GM19452 (cell line): ENCODE results near the gene FNDC5.

Experiments used
- ATAC-seq: cut with Tn5 transposase; IDR thresholded peaks from one replicate; pipeline ENCODE4 v1.9.1; 2021; ENCODE audit not compliant: unreplicated experiment

The FNDC5 gene

DNA sequence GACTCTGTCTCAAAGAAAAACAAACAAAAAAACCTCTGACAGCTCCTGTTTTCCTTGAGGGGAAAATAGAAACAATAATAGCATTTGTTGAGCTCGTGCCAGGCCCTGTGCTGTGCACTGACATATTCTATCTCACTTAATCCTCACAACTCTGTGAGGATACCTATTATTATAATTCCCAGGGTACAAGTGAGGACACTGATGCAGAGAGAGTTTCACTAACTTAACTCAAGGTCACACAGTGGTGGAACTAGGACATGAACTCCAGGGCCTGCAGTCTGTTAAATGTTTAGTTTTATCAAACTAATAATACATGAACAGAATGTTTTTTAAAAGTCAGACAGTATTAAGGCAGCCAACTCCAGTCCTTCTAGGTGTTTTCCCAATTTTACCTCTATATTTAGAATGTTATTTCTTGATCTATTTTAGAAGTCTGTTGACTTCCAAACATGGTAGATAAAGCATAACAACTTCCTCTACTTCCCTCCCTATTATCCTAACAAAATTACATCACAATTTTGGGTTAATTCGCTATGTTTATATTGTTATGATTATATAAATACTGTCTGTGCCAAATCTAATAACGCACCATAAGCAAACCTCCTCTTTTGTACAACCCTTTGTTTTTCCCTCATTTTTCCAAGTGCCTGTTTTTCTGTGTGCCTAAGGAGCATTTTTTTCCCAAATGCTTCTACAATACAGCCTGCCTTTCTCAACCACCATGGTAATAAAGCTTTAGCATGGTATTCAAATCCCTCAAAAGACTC, 4.9 kb downstream of the FNDC5 start:
- ATAC-seq: no peak

DNA sequence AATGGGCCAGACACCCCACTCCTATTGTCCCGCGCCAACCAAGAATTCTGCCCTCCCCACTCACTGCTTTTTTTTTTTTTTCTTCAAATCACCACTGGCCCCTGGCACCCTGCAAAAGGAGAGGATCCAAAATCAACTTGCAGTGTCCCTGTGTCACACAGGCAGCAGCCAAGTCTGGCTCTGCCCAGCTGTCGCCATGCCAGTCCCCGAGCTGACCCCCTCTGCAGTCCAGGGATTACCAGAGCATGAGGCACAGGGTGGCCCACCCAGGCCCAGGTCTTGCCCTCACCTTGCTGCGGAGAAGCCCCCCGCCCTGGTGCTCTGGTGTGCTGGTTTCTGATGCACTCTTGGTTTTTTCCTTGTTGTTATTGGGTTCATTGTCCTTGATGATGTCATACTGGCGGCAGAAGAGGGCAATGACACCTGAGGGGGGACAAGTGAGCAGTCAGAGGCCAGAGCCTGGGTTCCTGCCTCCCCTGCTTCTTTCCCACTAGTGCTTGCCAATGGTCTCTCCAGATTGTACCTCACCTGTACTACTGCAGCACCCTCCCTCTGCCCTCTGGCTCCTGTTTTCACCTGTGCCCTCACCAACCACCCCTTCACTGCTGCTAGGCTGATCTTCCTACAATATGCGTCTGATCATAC, 6.2 kb downstream of the FNDC5 start:
- no peak for ATAC-seq

DNA sequence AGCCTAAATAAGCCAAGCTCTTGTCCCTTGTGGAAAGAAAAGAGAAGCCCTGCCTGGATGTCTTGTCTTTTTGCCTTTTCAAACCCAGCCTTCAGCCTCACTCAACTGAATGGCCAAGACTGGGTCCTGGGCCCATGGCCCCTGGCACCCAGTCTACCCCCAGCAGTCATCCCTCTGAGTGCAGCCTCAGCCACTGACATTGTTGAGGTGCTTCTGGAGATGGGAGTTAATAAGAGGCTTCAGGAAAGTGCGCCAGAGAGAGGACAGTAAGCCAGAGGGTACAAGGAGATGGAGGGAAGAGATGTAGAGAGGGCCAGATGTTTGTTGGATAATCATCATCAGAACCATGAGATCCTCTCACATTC, 6.8 kb downstream of the FNDC5 start:
- no peak for ATAC-seq

DNA sequence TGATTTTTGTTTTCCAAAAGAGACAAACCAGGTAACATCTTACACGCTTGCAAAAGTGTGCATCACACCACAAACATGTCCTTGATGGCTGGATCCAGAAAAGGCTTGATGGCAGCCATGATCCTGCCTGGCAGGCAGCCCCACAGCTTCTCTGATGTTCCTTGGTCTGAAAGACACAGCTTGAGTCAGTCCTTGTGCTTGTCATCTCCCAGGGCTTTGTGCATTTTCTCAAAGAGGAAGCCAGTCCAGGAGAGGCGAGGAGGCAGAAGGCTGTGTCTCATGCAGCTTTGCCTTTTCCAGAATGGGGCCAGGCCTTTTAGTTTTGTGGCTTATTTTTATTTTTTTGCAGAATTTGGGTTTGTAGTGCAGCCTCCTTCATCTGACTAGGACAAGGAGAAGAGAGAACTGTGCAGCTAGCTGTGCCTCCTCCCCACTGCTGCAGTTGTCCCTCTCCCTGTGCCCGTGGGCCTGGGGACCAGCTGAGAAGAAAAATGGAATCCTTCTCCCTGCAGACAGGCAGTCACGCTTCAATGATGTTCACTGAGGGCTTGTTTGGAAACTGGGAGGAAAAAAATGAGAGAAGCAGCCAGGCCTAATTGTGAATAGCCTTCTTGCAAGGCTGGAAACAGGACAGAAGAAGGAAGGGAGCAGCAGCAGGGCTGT, 7.4 kb downstream of the FNDC5 start:
- no peak for ATAC-seq

DNA sequence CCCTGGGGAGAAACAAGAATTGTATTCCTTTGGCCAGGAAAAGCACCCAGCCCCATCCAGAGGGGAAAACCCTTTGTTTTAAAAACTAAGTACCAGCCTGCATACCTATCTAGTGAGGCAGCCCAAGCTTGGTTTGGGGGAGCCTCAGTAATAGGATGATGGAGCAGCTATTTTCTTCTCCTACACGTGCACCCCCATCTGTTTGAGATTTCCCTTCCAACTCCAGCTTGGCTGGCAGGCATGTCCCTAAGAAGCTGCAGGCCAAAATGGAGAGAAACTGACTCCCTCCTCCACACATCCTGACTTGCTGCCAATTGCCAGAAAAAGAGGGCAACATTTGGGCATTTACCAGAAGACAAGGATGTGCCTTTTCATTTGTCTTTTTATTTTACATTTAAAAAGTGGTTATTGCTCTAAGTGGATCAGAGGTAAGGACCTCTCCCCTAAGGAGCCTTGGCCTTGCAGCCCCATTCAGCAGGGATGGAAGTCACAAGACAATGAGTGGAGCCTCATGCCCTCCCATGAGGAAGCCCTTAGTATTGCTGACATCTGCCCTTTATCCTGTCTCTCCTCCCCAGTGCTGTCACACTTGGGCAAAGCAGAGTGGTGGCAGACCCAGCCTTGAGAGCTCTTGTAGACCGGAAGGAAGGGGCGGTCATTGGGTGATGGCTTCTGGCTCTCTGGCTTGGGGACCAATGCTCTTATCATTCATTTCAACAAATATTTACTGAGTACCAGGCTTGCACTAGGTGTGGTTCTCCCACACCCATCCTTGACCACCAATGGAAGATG, 8.6 kb downstream of the FNDC5 start:
- ATAC-seq: no peak

DNA sequence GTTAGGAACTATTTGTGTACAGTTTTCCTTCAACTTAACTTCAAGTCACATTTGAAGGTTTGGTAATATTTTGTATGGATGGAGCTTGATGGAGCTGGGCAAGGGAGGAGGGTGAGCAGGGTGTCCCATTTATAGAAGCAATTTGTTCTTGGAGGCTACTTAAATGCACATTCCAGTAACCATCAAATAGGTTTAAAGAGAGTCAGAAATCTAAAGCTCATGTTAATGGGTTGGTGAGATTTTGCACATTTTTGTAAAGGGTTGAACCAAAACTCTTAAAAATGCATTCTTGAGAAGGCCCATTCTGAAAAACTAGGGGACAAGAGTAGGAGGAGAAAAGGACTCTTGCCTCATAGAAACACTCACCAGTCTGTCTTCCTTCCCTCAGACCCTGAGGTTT, 10.1 kb downstream of the FNDC5 start:
- ATAC-seq: no peak

DNA sequence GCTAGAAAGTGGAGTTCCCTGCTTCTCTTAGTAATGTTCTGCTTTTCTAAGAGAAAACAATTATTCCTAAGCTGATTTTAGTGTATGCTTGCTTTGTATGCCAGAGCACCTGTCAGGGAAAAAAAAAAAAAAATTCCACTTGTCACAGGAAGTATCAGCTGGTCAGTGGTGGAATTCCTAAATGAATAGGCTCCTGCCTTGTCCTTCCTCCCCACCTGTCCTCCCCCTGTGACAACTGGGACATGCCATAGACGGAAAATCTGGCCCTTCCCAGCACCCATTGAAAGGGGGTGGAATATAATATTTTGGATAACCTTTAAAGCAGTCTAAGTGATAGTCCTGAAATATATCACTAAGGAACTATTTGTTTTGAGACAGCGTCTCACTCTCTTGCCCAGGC, 10.8 kb downstream of the FNDC5 start:
- ATAC-seq: no peak

DNA sequence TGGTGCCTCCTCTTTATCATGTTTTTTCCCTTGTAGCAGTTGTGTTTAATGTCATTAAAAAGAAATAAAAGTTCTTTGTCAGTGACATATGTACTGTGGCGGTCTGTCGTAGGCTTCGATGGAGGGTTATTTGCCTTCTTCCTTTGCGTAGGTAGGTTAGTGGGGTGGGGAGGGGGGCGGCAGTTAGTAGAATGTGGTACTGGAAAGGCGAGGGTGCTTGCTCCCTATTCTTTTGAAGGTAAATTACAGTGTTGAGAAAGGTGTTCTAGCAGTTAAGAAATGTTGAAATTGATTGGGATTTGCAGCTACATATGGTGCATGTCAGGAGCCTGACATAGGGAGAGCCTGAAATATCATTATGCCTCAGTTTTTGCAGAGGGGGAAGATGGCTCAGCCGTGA, 11.9 kb downstream of the FNDC5 start:
- ATAC-seq: no peak

DNA sequence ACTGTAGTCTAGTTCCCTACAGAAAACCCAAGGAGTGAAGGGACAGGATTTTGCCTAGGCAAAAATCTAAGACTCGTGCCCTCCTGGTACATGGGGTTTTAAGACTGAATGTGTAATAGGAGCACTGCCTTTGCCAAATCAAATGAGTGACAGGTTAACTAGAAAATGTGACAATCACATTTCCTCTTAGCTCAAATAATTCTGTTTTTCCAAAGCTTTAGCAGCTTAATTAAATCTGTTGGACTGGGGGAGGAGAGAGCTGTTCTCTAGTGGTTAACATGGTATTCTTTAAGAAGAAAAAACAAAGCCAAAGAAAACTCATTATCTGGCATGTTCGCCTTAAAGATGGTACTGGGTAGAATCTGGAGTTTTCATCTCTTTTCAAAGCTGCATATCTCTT, 12.6 kb downstream of the FNDC5 start:
- no peak for ATAC-seq

DNA sequence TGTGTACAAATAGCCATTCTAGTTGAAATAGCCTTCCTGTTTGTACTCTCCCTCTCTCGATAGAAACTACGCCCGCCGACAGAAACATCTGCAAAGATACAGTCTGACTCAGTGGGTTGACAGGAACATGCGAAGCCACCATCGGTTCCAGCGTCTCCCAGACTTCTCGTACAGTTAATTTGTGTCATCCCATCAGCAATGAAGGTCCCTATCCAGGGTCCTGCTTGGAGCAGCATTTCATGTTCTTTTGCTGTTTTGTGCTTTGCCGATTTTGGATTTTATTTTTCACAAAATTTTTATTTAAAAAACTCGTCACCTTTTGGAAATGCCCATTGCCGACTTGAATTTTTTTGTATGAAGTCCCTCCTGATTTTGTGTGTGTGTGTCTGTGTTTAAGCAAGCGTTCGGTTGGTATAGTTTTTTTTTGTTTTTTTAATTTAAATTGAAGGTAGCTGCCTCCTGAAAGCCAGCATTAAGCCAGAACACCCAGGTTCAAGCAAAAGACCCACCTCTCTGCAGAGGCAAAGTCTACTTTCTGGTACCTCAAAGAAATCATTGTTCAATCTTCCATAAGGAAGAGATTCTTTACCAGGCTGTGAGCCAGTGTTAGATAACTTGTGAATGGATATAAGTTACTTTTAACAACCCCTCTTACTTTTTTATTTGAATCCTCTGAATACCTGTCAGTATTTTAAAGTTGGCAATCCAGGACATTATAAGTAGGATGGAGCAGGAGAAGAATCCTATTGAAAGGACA, 14.7 kb downstream of the FNDC5 start:
- ATAC-seq: no peak

DNA sequence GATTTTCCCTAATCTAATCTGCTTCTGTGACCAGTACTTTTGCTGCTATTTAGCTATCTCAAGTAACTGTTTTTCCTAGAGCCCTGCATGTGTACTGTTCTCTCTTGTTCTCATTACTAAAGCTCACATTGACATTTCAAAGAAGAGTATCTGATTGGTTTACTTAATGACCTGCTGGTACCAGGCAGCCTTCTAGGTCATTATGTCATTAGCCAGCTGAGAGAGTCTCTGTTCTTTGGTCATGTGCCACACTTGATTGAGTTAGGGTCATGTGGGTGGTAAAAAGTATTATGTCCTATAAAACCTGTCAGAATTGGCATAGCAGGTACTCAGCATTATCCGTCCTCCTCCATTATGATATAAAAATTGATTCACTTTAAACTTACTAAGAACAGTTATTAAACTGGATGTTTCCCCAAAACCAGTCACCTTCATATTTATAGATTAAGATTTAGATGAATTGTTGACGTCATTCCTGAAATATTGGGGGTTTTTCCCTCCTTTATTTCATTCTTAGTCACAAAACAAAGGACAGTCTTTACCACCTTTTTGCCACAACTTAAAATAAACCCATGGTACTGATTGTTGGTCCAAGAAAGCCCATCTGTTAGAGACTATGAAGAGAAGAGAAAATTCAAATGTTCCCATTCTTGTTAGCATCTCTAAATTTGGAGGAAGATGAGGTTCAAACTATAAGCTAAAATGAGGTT, 22.2 kb downstream of the FNDC5 start:
- ATAC-seq: no peak

DNA sequence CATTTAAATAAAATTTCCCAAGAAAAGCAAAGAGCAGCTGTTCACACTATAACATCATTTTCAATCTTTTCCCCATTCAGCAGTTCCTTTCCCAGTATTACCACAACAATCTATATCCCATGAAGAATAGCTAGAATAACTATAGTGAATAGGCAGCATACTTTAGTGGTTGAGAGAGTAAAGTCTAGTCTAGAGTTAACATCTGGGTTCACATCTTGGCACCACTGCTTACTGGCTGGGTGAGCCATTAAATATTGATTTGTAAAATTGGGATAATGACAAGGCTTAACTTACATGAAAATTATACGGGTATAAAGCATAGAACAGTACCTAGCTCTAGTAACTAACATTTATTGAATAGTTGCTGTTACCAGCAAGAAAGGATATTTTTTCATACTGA, 38.8 kb downstream of the FNDC5 start:
- ATAC-seq: no peak

DNA sequence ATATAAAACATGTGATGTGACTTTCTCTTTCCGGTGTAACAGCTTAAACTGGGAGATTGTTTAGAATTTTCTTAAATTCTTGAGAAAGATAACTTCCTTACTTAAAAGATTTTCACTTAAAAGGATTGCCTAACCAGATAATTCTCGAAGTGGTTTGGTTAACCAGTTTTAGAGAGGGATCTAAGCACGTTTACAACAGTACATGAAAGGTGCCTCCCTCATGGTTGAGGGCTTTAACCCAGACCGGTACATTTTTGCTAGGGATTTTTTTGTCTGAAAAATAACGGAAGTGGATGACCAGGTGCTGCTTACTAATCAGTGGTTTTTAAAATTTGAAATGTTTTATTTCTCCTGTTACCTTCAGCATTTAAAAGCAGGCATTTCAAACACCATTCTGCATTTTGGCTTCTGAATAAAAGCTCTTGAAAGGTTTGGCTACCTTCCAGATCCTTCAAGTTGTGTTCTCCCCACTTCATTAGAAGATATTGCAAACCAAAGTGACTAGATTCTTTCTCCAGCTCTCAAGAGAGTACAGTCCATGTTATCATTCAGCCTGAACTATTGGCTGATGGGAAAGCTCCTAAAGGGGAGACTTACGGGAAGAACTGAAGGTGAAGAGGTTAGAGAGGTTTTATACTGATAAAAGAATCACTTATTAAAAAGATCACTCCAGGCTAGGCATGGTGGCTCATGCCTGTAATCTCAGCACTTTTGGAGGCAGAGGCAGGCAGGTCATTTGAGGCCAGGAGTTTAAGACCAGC, 40.4 kb downstream of the FNDC5 start:
- ATAC-seq: no peak

DNA sequence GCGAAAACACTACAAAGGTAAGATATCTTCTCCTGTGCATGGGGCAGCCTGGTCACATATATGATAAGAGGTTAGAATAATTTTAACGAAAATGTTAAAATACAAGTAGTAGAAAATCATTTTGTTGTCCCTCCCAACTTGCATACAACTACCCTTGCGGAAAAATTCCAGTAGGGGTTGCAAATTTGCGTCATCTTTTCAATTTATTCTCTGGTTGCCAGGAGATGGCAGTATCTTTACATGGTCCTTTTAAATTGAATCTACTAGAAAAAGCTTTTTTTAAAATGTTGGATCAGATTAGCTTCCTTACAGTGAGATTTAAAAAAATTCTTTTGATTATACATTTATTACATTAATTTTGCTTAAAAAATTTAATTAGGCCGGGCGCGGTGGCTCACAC, 42.4 kb downstream of the FNDC5 start:
- ATAC-seq: no peak

DNA sequence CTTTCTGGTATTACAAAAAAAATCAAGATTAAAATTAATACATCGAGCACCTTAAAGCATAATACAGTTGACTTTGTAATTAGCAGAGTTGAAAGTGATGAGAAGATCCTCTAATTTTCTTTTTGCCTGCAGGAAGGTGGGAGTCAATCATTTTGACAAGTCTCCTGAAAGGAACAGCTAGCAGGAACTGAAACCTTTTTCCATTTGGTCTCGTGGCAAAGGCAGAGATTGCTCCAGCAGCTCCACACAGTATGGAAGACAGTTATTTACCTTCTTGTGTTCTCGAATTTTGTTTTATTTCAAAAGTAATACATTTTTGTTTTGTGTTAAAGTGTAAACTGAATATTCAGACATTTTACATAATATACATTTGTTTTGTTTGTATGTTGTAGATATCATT, 45.5 kb downstream of the FNDC5 start:
- ATAC-seq: no peak

DNA sequence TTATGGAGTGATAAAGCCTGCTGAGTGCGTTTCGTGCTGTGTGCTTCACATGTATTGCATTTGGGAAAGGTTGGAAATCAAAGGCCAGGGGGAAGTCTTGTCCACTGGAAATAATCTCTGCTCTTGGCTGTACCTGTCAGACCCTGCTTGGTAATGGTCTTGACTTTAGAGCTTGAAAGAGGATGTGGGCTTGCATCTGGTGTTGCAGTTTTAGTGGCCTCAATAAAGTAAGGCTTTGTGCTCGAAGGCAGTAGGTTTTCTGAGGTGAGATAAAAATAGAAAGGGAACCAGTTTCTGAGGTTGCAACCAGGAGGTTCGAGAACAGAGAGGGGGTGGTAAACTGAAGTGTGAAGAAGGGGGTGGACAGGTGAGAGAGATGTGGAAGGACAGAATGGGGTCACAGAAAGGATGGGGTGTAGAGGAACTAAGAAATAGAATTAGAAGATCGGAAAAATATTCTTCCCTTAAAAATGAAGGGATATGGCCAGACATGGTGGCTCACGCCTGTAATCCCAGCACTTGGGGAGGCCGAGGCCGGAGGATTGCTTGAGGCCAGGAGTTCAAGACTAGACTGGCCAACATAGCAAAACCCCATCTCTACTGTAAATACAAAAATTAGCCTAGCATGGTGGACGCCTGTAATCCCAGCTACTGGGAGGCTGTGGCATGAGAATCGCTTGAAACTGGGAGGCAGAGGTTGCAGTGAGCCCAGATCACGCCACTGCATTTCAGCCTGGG, 51.7 kb downstream of the FNDC5 start:
- ATAC-seq: peak; percentile 39

DNA sequence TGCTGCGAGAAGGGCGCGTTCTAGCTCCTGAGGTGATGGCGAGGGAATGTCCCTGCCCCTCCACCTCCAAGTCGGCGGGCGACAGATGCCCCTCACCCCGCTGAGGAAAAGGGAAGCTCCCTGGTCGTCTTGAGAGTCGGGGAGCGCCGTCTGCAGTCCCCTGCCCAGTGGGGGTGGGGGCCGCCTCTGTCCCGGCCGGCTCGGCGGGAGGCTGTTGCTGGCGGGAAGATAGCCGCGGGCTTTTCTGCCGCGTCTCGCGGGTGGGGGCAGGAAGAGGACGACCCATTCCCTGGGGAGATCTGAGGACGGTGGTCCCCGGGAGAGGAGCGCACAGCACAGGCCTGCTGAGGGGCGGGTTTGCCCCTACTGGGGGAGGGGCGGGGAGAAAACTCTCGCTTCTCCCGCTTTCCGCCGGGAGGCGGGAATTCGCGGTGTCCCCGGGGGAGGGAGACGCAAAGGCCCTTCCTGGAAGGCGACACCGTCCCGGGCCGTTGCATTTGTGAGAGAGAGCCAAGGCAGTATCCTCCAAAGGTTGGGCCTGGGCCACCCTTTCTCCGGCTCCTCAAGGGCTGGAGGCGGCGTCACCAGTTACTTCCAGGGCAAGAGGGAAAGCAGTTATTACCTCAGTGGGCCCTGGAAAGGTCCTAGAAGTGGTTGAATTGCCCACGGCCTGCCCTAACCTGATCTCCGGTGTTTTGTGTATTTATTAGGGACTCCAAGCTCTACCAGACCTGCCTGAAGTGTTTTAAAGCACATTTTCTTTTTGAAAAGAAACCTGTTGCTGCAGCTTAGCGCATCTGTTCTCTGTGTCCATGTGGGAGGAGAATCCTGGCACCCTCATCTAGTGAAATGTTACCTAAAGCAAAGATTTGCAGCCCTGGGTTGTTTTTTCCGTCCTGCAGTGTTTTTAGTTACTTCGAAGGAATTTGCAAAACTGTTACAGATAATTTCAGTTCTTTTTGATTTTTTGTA, 52.6 kb downstream of the FNDC5 start:
- no peak for ATAC-seq
